Esophagus mucosa (tissue), 1 donor: ENCODE data around the gene SHROOM1. TPM values are rescaled to one million over a fixed set of nuclear protein-coding genes. Genes with fewer than 3 reads are reported as not detected.

Experiments
- ATAC-seq: fragments of 200-7000 bp; cut with Tn5 transposase; one replicate; pipeline ENCODE4 v1.9.1; 2020
- total RNA-seq: library from RNA; stranded (reverse); gene quantifications from one replicate; pipeline ENCODE4 v1.2.4, GENCODE V29; 2023
- donor health status: DM: yes; HTN: yes; CAD: no.

SHROOM1 gene
- total RNA-seq, 1 donor from 2014 or later, result 6.9 TPM

DNA sequence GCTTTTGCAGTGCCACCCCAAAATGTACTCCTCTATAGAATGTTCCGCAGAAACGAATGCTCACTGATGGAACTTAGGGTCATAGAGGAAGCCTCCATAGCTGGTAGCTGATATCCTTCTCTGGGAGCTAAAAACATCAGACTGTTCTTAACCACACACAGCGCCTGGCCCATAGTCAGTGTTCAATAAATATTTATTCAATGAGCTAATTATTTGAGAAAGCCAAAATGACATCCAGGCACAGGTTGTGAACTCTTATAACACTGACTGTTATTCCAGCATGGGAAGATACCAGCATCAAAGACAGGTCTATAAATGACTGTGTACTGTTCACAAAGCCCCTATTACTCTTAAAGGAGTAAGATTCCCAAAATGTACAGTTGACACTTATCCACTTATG is 22.9 kb upstream of the SHROOM1 start:
- ATAC-seq, result no peak

DNA sequence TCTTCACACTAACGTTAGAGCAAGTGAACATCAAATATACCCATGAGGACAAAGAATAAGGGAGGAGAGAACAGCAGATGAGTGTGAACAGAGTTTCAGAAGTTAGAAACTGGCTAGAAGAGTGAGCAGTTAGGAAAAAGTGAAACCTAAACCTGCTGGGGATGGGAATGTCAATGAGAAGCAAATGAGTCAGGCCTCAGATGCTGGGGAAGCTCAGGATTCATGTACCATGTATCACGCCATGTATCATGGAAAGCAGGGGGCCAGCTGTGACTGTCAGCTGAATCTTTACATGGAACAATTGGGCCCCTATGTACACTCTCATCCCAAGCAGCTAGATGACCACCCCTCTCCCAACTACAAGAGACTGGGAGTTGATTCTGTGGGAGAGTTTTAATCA is 19.6 kb upstream of the SHROOM1 start:
- ATAC-seq, result no peak

GRCh38 chr5:132849347-132849746 is 18.9 kb upstream of the SHROOM1 start:
- no peak for ATAC-seq

- no peak for ATAC-seq
Observed at GRCh38 chr5:132848270-132848669, 17.8 kb upstream of the SHROOM1 start.

DNA sequence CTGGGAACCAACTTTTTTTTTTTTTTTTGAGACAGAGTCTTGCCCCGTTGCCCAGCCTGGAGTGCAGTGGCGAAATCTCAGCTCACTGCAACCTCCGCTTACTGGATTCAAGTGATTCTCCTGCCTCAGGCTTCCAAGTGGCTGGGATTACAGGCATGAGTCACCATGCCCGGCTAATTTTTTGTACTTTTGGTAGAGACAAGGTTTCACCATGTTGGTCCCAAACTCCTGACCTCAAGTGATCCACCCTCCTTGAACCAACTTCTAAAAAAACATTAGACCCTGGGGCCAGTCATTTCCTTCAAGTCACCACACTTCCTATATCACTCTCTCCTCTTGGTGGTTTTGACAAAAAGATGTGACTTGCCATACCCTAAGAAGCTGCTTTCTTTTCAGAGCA is 10.9 kb upstream of the SHROOM1 start:
- peak; percentile 46 for ATAC-seq

DNA sequence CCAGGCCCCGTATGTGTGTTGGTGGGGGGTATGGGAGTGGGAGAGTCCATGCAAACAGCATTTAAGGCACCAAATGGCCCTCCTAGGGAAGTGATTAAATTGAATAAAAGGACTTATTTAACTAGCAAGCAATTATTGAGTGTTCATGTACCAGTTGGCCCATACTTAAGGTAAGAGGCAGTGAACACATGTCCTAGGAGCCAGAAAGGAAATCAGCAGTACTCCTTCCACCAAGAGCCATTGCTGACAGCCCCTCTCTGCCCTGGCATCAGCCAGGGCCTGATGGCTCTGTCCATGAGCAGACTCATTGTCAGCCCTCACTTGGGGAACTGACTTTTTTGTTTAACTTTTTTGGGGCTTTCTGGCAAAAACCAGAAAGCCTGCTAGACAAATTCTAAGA is 10.4 kb upstream of the SHROOM1 start:
- ATAC-seq, result no peak

DNA sequence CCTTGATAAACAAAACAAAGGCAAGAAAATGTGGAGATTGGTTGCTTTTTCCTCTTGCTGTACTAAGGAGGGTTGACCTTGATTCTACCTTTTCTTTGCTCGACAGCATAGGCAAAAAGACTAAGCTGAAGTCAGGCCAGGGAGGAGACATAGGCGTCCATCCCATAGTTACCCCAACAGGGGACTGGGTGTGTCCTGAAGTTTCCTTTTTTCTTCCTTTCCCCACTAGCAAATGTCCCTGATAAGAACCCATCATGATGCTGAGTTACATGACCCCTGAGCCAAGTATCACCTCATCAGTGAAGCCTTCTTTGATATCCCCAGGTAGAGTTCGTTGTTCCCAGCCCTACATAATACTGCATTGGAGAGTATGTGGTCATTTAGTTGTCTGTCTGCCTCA is 9.9 kb upstream of the SHROOM1 start:
- ATAC-seq, result no peak

- ATAC-seq, result peak; percentile 81
Observed at GRCh38 chr5:132839426-132840301, 9.2 kb upstream of the SHROOM1 start.

DNA sequence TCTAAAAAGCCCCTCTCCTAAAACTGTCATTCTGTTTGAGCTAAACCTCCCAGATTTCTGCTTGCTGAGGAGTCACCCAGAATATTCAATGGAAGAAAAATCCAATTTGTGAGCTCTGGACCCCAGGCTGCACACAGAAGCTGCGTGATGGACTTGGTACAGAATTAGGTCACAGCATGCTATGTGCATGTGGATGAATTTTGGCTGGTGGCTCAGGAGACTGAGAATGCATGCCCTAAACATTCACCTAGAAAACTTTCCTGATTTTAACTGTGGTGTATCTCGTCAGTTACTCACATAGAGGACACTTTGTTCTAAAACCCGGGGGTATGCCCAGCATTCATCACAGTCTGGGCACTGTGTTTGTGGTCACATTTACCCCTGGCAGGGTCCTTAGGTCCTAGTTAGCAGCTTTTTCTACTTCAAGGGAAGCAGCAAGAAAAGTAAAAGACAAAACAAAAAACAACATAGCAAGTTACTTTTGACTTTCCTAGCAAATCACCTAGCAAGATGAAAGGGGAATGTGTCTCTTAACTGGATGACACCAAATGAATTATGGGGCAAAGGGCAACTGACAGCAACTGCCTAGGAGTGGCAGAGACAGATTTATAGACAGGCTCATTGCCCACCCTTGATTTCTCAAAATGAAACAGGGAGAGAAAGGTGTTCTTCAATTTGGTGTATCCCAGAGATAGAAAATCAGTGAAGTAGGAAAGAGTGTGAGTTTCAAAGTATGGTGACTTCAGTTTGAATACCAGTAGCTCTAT is 8.3 kb upstream of the SHROOM1 start:
- ATAC-seq, result no peak

DNA sequence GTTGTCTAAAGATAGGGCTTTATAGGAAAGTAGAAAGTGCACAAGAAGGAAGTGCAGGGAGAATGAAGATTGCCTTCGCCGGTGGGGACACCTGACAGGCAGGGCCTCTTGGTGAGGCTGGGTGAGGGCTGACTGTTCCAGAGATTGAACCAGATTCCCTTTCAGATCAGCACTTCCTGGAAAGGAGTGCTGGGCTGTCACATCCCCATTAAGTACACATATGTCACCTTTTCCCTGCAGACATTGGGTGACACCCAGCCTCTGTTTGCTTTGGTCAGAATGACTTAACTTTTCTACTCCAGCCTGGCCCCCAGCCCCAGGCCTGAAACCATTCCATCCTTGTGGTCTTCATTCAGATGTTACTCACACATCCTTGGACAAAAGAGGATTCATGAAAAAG is 7.4 kb upstream of the SHROOM1 start:
- peak; percentile 32 for ATAC-seq

- no peak for ATAC-seq
Observed at GRCh38 chr5:132836852-132837251, 6.4 kb upstream of the SHROOM1 start.

GRCh38 chr5:132834057-132834456 is 3.6 kb upstream of the SHROOM1 start:
- ATAC-seq, result no peak

- no peak for ATAC-seq
Observed at GRCh38 chr5:132832612-132833011, 2.2 kb upstream of the SHROOM1 start.

DNA sequence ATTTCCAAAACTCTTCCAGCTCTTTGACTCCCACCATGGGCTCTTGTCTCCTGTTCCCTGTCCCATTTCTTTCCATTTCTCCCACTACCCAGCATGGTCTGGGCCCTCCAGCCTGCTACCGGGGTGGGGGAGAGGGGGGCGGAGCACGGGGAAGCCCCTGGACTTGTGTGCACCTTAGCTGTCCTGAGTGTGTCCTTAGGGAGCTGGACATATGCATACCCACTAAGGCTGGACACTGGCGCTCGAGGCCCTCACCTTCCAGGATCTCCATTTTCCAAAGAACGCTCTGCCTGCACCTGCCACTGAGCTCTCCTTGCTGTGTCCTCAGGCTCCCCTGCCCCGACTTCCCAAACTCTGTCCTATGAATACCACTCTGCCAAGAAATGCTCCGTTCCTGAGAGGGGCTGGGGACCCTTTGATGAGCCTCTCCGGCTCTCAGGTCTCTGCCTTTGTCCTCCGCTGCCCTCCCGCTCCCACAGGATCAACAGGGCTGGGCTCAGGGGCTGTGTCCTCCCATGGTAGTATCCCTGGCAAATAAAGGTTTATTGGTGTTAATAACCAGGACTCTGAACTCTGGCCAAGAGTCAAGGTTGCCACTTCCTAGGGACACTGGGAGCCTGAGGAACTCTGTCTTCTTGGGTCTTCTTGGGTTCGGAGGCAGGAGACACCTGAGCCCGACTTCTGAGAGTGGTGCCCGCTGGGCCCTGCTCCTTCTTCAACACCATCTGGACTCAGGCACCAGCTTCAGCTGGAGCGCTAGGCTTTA is 831 bp upstream of the SHROOM1 start:
- ATAC-seq, result no peak

- peak; percentile 88 for ATAC-seq
Observed at GRCh38 chr5:132829742-132830435, 558 bp downstream of the SHROOM1 start.

DNA sequence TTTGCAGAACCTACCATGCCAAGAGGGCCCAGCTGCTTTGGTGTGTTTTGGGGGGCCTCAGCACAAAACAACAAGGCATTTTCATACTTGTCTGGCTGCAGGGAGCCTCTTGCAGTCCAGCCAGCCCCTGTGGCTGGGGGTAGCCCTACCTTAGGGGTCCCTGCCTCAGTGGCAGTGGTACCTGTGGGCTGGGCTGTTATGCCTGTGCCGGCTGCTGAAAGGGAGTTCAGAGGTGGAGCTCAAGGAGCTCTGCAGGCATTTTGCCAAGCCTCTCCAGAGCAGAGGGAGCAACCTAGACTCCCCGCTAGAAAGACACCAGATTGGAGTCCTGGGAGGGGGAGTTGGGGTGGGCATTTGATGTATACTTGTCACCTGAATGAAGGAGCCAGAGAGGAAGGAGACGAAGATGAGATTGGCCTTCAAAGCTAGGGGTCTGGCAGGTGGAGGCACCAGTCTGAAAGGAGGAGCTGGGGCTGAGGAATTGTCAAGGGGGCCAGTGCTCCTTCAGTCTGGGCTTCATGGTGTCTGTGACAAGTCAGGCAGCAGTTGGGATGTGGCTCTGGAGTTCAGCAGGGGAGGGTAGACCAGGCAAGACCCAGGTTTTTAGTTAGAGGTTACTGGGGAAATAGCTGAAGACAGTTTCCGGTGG is 1.5 kb downstream of the SHROOM1 start:
- no peak for ATAC-seq

GRCh38 chr5:132827943-132828673 is 2.3 kb downstream of the SHROOM1 start:
- ATAC-seq, result no peak

- ATAC-seq, result no peak
Observed at GRCh38 chr5:132826424-132827082, 3.9 kb downstream of the SHROOM1 start.

DNA sequence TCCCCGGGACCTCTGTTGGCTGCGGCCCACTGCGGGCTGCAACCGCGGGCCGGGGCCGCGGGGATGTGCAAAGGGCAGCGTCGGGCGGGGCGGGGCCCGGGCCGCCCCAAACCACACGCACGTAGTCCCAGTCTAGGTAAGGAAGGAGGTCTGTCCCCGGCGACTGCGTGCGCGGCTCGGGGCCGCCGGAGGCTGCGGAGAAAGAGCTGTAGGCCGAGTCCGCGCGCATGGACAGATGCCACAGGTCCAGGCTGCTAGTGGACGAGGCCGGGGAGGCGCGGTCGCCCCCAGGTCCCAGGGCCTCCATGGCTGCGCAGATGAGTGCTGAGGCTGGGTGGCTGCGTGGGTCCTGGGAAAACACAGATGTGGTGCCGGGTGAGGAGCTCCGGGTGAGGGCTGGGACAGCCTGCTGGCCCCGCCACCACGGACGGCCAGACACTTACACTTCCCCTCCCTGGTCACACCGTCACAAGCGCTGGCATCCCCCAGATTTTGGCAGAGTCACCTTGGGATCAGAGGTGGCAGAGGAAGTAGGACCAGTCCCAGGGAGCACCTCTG is 4.5 kb downstream of the SHROOM1 start:
- no peak for ATAC-seq
